ENCODE results near the gene CMIP. TPM values are rescaled to one million over a fixed set of nuclear protein-coding genes. Genes with fewer than 3 reads are reported as not detected.

CMIP gene
- total RNA-seq, 6 experiments from 2014 or later, result 12.2 to 23.0 (median 16.5) TPM

- H3K9me3 ChIP-seq, result no peaks in the 10 kb centered on the region
- H3K36me3 ChIP-seq, result no peaks in the 10 kb centered on the region
- intact Hi-C loops (cut with DNase I), result no loop called here
- TF ChIP-seq CTCF (IDR thresholded peaks at IDR 0.05) (no peak), POLR2A (IDR thresholded peaks at IDR 0.05) (no peak)
- no peaks in the 10 kb centered on the region for H3K27me3 ChIP-seq
- no peak overlapping the region for H3K27ac ChIP-seq
- ATAC-seq (no peak), DNase-seq (no peak)
- H3K4me1 ChIP-seq, result peaks cover 0 to 11% (median 4%) of the 10 kb centered on the region in 4 donors
- no peak overlapping the region for H3K4me3 ChIP-seq
- 62% methylated on average over 3 of the region's 3 CpGs for WGBS (ENCODE audit: insufficient coverage, low coverage, low lambda C conversion rate, missing lambda C conversion rate)
These were observed 9.5 kb upstream of the CMIP start for GRCh38 chr16:81435103-81435502.

- no peak for ATAC-seq
- no peak for DNase-seq
- H3K9me3 ChIP-seq, result no peaks in the 10 kb centered on the region
These were observed 9.0 kb upstream of the CMIP start for GRCh38 chr16:81435567-81435966.

GRCh38 chr16:81436386-81436785, 8.2 kb upstream of the CMIP start:
- WGBS (ENCODE audit: insufficient coverage, low coverage, low lambda C conversion rate, missing lambda C conversion rate), result 93% methylated on average over 6 of the region's 6 CpGs
- intact Hi-C loops (cut with DNase I), result no loop called here

More at GRCh38 chr16:81435567-81435966, 9.0 kb upstream of the CMIP start:
- no peak for TF ChIP-seq CTCF (IDR thresholded peaks at IDR 0.05)
- TF ChIP-seq POLR2A (IDR thresholded peaks at IDR 0.05), result no peak
- peaks cover 0 to 11% (median 4%) of the 10 kb centered on the region in 4 donors for H3K4me1 ChIP-seq
- intact Hi-C loops (cut with DNase I), result no loop called here
- H3K4me3 ChIP-seq, result no peak overlapping the region
- WGBS (ENCODE audit: insufficient coverage, low coverage, low lambda C conversion rate, missing lambda C conversion rate), result 83% methylated on average over 1 of the region's 2 CpGs
- no peaks in the 10 kb centered on the region for H3K27me3 ChIP-seq
- H3K27ac ChIP-seq, result no peak overlapping the region
- no peaks in the 10 kb centered on the region for H3K36me3 ChIP-seq

GRCh38 chr16:81437865-81438264, 6.7 kb upstream of the CMIP start:
- Histone ChIP-seq H3K27ac (no peak overlapping the region), H3K27me3 (no peaks in the 10 kb centered on the region), H3K4me1 (no peaks in the 10 kb centered on the region), H3K36me3 (no peaks in the 10 kb centered on the region), H3K4me3 (no peak overlapping the region), H3K9me3 (no peaks in the 10 kb centered on the region)
- no peak for TF ChIP-seq POLR2A (IDR thresholded peaks at IDR 0.05)
- no peak for TF ChIP-seq CTCF (IDR thresholded peaks at IDR 0.05)
- DNase-seq (no peak), ATAC-seq (peak in 3 of 4 donors; percentile 23 to 71 (median 40))
- intact Hi-C loops (cut with DNase I), result no loop called here
- 64% methylated on average over 9 of the region's 10 CpGs for WGBS (ENCODE audit: insufficient coverage, low coverage, low lambda C conversion rate, missing lambda C conversion rate)

More at GRCh38 chr16:81436386-81436785, 8.2 kb upstream of the CMIP start:
- DNase-seq (no peak), ATAC-seq (no peak)
- no peaks in the 10 kb centered on the region for H3K27me3 ChIP-seq
- peaks cover 0 to 6% (median 2%) of the 10 kb centered on the region in 4 donors for H3K4me1 ChIP-seq
- no peaks in the 10 kb centered on the region for H3K36me3 ChIP-seq
- H3K27ac ChIP-seq, result no peak overlapping the region
- H3K4me3 ChIP-seq, result no peak overlapping the region
- TF ChIP-seq POLR2A (IDR thresholded peaks at IDR 0.05), result no peak
- no peak for TF ChIP-seq CTCF (IDR thresholded peaks at IDR 0.05)
- no peaks in the 10 kb centered on the region for H3K9me3 ChIP-seq

Measured in right lobe of liver (tissue), 6 donors.